D341Med (cell line): Measurements from ENCODE around the gene POU6F2.

Source experiments
- DNase-seq: peaks from one replicate; pipeline ENCODE4 v3.0.0; 2012; ENCODE audit warnings: low spot score

The POU6F2 gene

GRCh38 chr7:39069896-39070881, 92.5 kb downstream of the POU6F2 start:
- DNase-seq, result no peak

DNA sequence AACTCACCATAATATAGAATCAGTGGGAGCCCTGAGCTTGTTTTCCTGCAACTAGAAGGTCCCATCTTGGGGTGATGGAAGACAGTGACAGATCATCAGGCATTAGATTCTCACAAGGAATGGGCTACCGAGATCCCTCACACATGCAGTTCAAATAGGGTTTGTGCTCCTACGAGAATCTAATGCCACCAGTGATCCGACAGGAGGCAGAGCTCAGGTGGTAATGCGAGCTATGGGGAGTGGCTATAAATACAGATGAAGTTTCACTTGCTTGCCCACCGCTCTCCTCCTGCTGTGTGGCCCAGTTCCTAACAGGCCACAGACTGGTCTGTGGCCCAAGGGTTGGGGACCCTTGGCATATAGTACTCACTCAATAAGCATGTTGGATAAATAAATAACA, 93.4 kb downstream of the POU6F2 start:
- no peak for DNase-seq

DNA sequence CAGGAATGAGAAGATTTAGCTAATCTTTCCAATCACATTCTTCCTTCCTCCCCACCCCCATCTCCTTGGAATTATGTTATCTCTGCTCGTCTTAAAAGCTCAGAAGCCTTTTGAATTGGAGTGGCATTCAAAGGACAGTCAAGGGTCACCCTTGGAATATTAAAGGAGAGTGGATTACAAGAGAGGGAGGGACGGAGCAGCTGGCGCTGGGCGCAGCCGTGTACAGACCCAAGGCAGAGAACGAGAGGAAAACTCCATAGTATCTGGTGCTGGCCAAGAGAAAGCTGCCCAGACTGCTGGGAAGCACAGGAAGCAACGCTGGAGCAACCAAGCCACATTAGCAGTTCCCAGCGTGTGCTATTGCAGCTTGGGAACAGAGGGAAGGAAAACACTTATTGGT, 95.7 kb downstream of the POU6F2 start:
- peak; percentile 69 for DNase-seq

DNA sequence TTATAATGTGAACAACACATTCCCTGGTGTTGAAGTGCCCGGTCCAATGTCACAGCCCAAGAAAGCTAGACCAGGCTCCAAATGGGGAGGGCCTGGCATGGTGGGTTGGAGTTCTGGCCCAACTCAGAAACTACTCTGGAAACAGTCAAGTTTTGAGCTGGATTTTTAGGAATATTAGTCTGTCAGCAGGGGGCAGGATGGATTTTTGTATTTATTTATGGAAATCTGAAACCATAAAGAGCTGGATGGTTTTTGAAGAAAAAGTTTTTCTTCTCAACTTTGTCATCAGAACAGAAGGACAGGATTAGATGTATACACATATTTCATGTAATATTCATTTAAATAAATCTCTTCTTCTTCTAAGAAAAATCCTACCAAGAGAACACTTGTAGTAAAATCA, 97.5 kb downstream of the POU6F2 start:
- no peak for DNase-seq

DNA sequence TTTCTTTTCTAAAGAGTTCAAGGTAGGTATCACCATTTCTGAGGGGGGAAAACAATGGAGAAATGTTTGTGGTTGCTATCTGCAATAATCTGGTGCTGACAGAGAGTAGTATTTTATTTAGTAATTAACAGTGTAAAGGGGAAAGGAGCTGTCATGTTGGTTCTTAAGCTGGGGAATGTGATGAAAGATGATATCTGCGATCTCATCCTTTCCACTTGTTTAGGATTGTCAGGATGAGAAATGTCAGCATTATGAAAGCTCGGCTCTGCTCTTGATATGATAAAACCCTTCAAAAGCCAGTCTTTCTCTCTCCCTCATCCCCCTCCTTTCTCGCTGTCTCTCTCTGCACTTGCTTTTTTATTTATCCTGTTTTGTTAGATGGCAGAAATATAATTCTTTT, 106.1 kb downstream of the POU6F2 start:
- DNase-seq, result no peak

- DNase-seq, result no peak
These were observed 106.6 kb downstream of the POU6F2 start for GRCh38 chr7:39084349-39084748.

DNA sequence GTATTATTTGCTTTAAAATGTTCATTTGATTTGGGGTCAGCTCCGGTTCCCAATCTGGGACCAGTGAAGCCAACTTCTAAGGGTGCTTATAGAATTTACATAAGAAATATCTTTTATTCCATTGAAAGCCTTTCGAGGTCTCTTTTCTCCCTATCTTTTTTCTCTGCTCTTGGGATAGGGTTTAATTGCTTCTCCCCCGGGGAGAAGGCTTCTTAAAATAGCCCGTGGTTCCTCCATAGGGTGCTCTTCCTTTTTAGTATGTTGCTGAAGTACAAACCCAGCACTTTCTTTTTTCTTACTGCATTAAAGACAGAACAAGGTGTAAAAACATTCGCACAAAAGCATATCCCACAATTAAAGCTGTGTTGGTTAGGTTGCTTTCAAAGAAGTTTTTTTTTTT, 107.5 kb downstream of the POU6F2 start:
- no peak for DNase-seq

GRCh38 chr7:39085590-39086049, 107.9 kb downstream of the POU6F2 start:
- no peak for DNase-seq

DNA sequence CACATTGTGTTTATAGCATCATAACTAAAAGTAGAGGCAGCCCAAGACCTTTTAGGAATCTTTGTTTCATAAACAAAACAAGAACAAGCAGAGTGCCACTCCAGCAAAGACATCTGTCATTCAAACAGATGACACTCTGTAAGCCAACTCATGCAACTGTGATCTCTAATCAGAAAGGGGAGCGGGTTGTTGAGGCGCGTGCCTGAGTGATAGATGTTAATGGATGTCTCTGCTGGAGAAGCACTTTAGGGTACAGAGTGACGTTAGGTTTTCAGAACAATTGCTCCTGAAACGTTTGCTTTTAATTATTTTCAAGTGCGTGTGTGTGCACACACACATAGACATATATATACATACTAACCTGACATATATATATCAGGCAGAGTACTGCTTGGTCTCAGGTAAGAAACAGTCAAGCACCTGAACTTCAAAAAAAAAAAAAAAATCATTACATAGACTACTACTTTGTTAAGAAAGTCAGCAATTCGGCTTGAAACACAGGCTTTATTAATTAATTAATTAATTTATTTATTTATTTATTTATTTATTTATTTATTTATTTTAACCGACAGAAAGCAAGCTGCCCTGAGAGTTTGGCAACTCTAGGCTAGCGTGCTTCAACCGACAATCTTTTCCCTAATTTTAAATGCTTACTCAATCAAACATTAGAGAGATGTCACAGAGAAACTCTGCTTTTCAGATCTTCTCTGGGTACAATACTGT, 109.1 kb downstream of the POU6F2 start:
- no peak for DNase-seq

DNA sequence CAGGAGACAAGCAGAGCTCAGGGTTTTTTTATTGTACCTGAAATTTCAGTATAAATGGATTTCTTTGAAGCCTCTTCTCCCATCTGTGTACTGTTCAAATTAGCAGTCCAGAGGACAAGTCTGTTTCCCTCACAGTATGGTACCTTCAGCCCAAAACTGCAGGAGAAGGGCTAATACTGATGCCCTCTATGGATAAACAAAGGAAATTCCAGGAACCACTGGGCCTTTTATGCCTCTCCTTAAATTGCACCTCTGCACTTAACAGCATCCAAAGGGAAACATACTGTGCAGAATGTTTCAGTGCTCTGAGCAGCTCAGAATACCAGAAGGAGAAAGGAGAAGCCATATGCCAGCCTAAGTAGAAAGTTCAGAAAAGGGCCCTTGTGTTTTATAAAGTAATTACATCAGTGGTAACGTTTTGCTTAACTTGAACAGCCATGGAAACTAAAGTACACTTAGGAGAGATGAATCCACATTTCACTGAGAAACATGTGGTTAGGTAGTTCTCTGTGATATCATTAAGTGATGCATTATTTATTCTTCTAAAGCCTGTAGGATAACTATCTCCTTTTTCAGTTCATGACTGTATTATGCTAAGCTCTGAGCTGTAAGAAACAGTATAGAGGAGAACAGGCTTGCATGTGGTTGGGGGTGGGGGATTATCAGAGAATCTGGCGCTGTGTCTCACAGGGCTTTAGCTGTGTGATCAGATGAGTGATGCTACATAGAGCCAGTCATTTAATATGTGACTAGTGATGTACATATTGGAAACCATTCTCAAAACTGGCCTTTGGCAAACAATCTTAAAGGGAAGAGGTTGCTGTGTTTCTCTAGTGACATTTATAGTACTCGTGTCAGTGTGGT, 111.3 kb downstream of the POU6F2 start:
- peak; percentile 51 for DNase-seq

DNA sequence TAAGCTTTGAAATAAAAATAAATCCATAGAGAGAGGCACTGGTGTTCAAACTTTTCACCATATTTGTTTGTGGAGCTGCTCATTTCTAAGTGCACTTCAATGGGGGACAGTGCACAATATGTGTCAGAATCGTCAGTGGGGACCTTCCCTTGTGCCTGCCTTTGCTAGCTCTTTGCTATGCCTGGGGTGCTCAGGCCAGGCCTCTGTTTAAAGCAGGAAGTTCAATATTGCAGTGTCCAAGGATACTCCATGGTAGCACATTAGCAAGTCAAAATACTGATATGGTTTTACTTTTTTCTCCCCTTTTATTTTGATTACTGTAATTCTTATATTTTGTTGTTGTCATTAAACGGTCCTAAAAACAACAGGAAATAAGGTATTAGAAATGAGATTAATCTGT, 113.4 kb downstream of the POU6F2 start:
- no peak for DNase-seq

DNA sequence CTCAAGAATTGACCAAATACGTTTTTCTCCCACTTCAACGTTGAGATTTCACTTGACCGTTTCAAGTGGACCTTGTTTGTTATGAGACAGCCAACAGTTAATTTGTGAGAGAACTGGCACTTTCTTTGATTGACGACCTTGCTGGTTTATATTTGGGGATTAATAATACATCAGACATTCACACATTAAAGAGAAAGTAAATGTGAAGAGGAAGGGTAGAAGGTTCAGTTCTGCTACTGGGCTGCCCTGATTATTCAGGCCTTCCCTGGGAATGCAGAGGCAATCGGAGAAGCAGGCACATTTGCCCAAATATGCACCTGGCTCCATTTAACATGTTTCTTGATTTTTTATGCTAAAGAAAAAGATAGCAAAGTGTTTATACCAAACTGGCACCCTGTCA, 114.1 kb downstream of the POU6F2 start:
- DNase-seq, result no peak

DNA sequence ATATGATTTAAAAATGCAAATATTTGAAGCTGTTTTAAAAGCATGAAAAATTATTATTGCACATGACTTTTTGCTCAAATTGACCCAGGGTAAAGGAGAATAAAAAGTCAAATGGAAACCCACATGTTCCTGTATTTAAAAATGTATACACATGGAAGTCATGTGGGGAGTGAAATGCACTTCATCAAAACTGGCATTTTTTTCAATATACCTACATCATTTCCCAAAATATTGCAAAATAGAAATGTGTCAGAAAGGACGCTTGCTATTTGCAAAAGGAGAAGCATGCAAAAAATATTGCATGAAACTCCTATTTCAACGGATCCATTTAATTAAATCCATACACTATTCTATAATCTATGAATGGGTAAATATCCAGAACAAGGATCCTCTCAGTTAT, 117.0 kb downstream of the POU6F2 start:
- DNase-seq, result no peak

DNA sequence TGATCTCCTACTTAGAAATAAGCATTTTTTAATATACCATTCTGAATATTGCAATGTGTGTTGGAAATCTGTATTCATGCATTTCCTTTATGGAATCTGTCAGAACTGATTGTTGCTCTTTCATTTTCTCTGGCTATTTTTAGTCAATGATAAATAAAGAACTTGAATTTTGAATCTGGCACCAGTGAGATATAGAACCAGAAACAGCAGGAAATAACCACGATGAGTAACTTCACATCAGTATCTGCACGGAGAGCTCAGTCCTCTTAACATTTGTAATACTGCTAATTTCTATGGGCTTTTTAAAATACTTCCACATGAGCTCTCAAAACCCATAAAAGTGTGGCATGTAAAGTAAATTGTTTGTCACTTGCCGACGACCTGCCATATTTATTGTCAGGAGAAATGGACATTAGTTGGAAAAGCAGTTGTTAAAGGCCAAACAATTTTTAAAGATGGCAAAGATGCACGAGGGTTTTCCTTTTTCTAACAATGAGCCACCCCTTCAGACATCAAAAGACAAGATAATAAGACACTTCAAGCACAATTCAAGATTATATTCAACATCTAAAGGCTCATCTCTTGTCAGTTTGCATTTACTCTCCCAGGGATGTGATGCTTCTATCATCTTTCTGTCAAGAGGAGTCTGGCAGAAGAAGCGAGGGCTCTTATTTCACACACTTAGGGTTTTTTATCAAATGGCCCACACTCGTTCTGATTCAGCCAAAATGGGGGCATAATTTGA, 118.3 kb downstream of the POU6F2 start:
- no peak for DNase-seq

GRCh38 chr7:39098506-39098905, 120.8 kb downstream of the POU6F2 start:
- DNase-seq, result no peak

- DNase-seq, result no peak
These were observed 121.4 kb downstream of the POU6F2 start for GRCh38 chr7:39099146-39099545.

DNA sequence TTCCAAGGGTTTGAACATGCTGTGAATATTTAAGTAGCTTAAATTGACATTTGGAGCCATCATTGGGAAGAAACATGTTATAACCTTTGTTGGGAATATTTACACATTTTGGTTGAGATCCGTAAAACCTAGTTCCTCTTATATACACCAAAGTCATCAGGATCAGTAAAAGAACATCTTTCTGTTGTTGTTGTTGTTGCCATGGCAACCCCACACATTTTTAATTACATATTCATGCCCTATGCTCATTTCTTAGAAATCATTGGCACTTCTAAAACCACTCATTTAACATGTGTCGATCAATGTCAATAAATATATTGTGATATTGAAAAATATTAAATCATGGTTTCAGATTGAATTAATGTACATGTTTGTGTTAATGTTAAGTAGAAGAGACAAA, 122.6 kb downstream of the POU6F2 start:
- no peak for DNase-seq

DNA sequence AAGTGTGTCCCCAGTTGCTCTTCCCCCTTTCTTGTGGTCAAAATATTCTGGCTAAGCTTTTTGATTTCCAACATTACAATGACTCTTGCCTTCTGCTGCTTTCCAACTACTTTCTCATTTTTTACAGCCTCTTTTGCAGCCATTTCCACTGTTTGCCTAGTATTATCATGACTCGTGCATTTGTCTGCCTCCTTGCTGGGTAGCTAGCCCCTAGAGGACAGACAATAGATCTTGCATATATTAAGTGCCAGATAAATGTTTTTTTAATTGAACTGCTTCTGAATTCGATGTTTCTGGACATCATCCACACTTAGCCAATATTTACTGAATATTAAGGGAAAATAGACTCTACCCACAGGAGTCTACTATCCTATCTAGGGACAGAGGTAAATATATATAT, 124.5 kb downstream of the POU6F2 start:
- DNase-seq, result no peak

- DNase-seq, result no peak
These were observed 128.0 kb downstream of the POU6F2 start for GRCh38 chr7:39105720-39106119.

GRCh38 chr7:39125846-39126245, 148.1 kb downstream of the POU6F2 start:
- DNase-seq, result no peak

GRCh38 chr7:39127058-39127457, 149.3 kb downstream of the POU6F2 start:
- no peak for DNase-seq
